CD4-positive, alpha-beta T cell treated with Interleukin-10 for 1 hour (primary cell): ENCODE measurements around the gene NKX2-3.
A peak's percentile ranks its signal among the peaks of the same experiment; 100 is the strongest.

Source experiments
- DNase-seq: peaks from one replicate; pipeline ENCODE4 v3.0.0-alpha.2; 2020

NKX2-3 gene

GRCh38 chr10:99532687-99533495 is at the start of gene NKX2-3:
Gene NKX2-3 (plus strand): TSS chr10:99532942. CDS start chr10:99533132, 190 bp downstream.
- DNase-seq, result peak; percentile 35

DNA sequence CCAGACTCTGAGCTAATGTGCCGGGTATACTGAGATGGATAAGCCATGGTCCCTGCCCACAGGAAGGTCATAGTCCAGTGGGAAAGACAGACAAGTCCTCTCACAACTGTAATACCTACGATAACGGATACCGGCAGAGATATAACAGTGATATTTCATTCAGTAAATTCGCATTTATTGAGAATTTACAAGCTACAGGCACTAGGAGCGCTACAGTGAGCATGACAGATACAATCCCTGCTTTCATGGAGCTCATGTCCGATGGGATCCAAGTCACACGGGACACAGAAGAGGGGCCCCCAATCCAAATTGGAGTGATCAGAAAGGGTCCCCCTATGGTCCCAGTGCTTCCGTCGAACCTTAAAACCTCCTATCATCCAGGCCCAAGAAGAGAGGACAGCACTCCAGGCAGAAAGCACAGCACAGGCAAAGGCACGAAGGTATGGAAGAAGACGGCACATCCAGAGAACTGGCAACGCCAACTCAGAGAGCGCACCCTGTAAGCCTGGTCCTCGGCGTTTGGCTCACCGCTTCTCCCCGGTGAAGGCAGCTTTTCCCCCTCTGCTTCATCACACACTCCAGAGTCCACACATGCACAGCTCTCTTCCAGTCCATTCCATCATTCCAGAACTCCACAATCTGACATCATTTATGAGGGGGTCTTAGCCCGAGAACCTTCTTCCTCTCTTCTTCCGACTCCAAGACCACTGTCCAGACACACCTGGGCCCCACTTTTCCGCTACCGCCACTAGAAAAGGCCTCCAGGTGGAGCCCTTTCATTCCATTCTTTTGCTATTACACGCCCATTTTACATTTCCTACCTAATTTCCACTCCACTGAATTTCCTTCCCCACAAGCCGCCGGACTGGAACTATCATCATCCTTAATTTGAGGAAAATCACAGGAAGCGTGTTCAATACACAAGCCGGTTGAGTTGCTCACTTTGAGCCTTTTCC is 47.8 kb upstream of the NKX2-3 start:
- no peak for DNase-seq

- DNase-seq, result no peak
Observed at GRCh38 chr10:99487125-99487807, 45.5 kb upstream of the NKX2-3 start.

- no peak for DNase-seq
Observed at GRCh38 chr10:99489271-99489670, 43.5 kb upstream of the NKX2-3 start.

DNA sequence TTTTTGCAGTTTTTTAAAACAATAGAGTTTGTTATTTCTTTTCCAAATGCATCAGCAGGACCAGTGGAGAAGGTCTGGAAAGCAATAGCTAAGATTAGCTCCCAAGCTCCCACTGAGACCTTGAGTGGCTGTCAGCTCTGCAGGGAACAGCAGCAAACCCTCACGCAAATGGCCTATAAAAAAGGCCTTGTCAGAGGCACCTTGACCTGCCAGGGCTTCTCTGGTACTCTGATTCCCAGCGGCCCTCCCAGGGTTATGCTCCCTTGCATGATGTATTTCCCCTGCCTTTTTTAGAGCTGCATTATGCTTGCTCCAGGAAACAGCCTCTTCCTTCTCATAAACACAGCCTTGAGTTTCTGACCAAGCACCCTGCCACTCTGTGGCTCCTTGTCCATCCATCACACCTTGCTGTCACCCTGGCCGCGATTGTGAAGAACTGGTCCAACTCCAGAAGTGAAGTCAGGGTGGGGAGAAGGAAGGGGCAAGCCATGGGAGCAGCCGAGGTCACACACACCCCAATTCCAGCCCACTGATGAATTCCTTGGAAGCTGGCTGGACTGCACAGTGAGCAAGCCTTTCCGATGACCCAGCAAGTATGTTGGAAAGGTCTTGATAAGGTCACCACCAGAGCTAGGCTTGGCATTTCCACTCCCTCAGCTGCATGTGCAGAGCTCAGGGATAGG is 35.3 kb upstream of the NKX2-3 start:
- no peak for DNase-seq

GRCh38 chr10:99506416-99506815 is 26.3 kb upstream of the NKX2-3 start:
- no peak for DNase-seq

DNA sequence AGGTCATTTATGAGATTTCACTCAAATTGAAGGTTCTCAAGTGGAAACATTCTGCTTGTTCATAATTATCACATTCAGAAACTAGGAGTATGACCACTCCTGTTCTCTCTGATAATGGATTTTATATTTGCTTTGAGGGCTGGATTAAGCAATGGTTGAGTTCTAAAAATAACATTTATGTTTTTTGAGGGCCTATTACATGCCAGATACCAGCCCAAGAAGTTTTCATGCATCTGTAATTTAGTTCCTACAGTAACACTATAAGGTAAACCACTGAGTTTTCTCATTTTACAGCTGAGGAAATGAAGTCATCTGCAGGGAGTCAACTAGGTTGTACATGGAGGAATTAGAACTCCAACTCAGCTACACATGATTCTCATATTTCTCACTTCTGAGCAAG is 25.5 kb upstream of the NKX2-3 start:
- no peak for DNase-seq

DNA sequence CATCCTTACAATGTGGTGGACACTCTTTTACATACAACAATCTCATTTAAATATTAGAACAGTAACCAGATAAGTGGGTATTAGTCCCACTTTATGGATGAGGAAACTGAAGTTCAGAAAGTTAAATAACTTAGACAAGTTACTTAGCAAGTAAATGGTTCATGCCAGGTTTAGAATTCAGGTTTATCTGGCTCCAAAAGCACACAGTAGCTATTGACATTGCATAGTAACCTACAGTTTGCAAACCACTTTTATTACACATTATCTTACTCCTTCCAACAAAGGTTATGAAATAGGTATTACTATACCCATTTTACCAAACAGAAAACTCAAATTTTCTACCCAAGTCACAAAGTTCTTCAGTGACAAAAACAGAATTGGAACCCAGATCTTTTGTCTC is 19.7 kb upstream of the NKX2-3 start:
- no peak for DNase-seq

DNA sequence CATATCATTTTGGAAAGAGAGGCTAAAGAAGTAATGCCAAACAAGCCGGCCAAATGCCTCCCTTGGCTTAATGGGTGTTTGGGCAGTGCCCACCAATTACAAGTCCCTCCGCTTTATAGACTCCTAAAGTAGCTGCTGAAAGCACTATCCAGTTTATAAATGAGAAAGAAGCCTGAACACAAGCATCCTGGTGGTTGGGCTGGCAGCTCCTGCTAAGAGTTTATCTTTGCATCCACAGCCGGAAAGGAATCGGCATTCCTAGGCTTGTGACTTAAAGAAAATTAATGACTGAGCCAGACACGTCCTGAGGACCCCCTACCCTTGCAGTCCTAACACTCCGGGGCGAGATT is 13.1 kb upstream of the NKX2-3 start:
- DNase-seq, result no peak

GRCh38 chr10:99520040-99520846 is 12.5 kb upstream of the NKX2-3 start:
- DNase-seq, result no peak

- DNase-seq, result no peak
Observed at GRCh38 chr10:99520847-99521764, 11.6 kb upstream of the NKX2-3 start.

DNA sequence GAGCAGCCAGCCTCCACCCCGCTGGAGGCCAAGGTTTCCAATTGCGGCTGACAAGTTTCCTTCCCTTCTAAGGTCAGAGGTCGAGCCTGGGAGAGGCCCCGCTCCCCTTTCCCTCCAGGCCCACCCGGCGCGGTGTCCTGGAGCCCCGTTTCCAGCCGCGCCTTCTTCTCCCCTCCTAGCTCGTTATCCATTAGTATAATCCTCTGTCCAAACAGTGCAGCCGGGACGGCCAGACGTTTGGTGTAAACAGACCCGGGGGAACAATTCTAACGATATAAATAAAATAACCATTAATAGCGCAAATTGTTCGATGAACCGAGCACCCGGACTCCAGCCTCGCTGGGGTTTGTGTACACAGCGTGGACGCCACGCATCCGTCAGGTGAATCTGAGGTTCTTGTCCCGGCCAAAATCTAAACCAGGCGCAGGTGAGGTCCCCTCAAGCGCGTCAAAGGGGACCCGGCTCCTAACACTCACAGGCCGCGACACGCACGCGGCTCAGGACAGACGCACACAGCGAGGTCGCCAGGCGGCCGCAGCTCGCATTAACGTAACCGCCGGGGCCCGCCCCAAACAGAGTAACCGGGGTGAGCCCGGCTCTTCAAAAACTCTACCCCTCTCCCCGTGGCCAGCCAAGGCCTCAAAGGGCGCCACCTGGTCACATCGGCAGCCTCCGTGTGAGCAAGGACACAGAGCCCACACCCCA is 10.8 kb upstream of the NKX2-3 start:
- DNase-seq, result no peak

DNA sequence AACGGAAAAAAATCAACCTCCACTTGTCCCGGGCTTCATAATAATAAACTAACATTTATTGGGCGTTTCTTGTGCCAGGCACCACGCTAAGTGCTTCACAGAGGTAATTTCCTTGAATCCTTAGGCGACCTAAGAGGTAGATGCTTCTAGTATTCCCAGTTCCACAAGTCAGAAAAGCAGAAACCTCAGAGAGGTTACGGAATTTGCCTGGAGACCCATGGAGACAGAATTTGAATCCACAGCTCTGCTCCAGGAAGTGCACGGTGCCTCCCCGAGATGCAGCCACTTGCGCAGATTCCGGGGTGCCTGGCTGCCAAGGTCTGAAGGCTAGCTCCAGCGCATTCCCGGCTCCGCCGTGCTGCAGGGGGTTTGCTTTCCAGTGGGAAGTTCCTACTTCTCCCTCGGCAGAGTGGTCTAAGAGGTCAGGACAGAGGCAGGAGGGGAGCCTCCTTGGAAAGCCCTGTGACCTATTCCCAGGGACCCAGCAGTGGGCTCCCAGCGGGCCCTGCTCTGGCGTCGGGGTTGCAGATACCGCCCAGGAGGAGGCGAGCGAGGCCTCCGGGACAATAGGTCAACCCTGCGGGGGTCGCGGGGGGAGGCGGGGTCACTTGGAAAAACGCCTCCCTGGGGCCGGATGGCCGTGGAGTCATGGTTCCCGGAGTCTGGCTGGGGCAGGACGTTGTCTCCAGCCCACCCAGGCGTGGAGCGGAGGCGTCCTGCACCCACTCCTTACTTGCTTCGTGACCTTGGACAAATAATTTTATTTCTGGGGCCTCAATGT is 10.1 kb upstream of the NKX2-3 start:
- DNase-seq, result no peak

- no peak for DNase-seq
Observed at GRCh38 chr10:99523251-99523773, 9.4 kb upstream of the NKX2-3 start.

DNA sequence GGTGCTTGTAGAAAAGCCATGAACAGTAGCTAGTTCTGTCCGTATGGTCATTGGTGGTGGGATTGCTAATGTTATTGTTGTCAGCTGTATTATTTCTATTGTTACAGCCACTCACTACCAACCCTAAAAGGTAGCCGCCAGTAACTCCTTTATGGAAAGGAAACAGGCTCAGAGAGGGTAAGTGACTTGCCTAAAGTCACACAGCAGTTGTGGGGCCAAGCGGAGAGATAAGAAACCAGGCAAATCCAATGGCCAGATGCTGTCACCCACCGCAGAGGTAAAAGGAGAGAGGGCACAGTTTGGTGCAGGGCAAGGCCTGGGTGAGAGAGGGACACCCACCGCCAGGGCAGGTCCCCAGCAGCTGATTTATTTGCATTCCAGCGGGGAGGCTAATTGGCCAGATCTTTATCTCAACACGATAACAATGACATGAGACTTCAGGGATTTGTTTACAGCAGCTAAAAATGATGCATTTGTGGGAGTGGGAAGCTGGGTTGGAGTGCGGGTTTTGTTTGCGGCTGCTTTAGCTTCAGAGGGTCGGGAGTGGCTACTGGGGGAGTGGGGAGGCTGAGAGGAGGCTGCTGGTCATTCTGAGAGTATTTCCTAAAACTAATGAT is 8.6 kb upstream of the NKX2-3 start:
- DNase-seq, result no peak

DNA sequence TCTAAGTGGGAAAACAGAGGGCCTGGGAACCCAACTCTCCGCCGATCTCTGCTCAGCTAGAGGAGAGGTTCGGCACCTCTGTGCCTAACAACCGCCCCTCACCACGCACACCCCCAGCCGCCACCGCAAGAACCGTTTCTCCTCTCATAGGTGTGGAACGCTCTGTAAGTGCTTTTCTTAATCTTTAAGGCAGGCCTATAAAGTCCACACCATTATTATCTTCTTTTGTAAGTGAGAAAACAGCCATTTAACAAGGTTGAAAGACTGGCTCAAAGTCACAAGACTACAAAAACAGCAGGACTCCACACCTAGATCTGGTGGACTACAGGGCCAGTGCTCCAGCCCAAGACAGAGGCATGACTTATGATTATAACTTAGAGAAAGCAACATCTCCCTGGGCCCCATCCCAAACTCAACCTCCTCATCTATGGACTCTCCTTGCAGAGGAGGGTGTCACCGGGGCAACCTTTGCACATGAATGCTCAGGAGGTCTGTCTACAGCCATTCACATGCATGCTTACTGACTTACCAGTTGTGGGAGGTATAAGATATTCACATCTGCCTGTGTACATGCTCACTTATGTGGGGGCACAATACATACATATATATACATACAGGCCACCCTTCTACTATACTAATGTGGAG is 7.9 kb upstream of the NKX2-3 start:
- DNase-seq, result no peak

GRCh38 chr10:99525897-99526296 is 6.8 kb upstream of the NKX2-3 start:
- no peak for DNase-seq
